Measurements from ENCODE around the gene FADS3. TPM values are rescaled to one million over a fixed set of nuclear protein-coding genes. Genes with fewer than 3 reads are reported as not detected.

The FADS3 gene
- total and polyA plus RNA-seq, 2 of the 13 experiments (the other 11 are each of a cell fraction or from before 2014, with no cell fraction given): 13.4 to 23.2 TPM

- Histone ChIP-seq H3K4me3 (replicated peaks in 1 of 3; ENCODE audit: insufficient read depth in 1 of 3, low read depth in 2 of 3, low read length in 3 of 3) (no peak overlapping the region), H3K36me3 (replicated peaks in 1 of 2; ENCODE audit: control insufficient read depth in 1 of 2, insufficient read depth in 2 of 2, low read length in 2 of 2) (peaks cover 3 to 49% of the 10 kb centered on the region in 2 experiments), H3K27ac (ENCODE audit: extremely low read length, insufficient read depth, low read length) (no peak overlapping the region), H3K27me3 (ENCODE audit: control insufficient read depth in 1 of 2, insufficient read depth in 2 of 2, low read length in 2 of 2) (no peaks in the 10 kb centered on the region), H3K79me2 (ENCODE audit: insufficient read depth, low read length) (no peaks in the 10 kb centered on the region), H3K4me2 (ENCODE audit: low read depth, low read length) (no peak overlapping the region), H2AFZ (ENCODE audit: low read length) (no peak overlapping the region), H3K4me1 (ENCODE audit: insufficient read depth, low read length) (peaks cover 11% of the 10 kb centered on the region; the same call in 1 of the 2 replicates), H3K9ac (ENCODE audit: insufficient read depth, low read depth, low read length) (no peak overlapping the region), H3K9me3 (ENCODE audit: low read length) (no peaks in the 10 kb centered on the region), H4K20me1 (ENCODE audit: insufficient read depth, low read length) (no peaks in the 10 kb centered on the region)
- DNase-seq (ENCODE audit: low spot score) (no peak), ATAC-seq (no peak), FAIRE-seq (no peak)
- ChIA-PET CTCF (ENCODE audit: low intra/inter-chr PET ratio, low total read pairs) (no interaction called here), POLR2A (no interaction called here)
- no TSS peak for BruUV-seq (replicated peaks)
- intact Hi-C loops (cut with micrococcal nuclease; ENCODE audit: unreplicated experiment) (no loop called here), in situ Hi-C loops (cut with HindIII; ENCODE audit: extremely low pct_ligation_motif_present, low pct_unique_long_range_greater_than_20kb) (no loop called here)
- WGBS (ENCODE audit: low lambda C conversion rate): 97% methylated on average over 5 of the region's 7 CpGs
- no peak for TF ChIP-seq ZC3H13 (CRISPR knock-in tag; IDR thresholded peaks at IDR 0.05)
- no peak for TF ChIP-seq SMC3 (IDR thresholded peaks at IDR 0.05; ENCODE audit: low read length)
- TF ChIP-seq IKZF5 (CRISPR knock-in tag; IDR thresholded peaks at IDR 0.05): no peak
- no peak for TF ChIP-seq ATRX (CRISPR knock-in tag; IDR thresholded peaks at IDR 0.05; ENCODE audit: borderline replicate concordance)
- TF ChIP-seq MATR3 (CRISPR knock-in tag; IDR thresholded peaks at IDR 0.05): no peak
- TF ChIP-seq MYC (CRISPR knock-in tag; IDR thresholded peaks at IDR 0.05; ENCODE audit: borderline replicate concordance): no peak
- TF ChIP-seq, protein P1, sequence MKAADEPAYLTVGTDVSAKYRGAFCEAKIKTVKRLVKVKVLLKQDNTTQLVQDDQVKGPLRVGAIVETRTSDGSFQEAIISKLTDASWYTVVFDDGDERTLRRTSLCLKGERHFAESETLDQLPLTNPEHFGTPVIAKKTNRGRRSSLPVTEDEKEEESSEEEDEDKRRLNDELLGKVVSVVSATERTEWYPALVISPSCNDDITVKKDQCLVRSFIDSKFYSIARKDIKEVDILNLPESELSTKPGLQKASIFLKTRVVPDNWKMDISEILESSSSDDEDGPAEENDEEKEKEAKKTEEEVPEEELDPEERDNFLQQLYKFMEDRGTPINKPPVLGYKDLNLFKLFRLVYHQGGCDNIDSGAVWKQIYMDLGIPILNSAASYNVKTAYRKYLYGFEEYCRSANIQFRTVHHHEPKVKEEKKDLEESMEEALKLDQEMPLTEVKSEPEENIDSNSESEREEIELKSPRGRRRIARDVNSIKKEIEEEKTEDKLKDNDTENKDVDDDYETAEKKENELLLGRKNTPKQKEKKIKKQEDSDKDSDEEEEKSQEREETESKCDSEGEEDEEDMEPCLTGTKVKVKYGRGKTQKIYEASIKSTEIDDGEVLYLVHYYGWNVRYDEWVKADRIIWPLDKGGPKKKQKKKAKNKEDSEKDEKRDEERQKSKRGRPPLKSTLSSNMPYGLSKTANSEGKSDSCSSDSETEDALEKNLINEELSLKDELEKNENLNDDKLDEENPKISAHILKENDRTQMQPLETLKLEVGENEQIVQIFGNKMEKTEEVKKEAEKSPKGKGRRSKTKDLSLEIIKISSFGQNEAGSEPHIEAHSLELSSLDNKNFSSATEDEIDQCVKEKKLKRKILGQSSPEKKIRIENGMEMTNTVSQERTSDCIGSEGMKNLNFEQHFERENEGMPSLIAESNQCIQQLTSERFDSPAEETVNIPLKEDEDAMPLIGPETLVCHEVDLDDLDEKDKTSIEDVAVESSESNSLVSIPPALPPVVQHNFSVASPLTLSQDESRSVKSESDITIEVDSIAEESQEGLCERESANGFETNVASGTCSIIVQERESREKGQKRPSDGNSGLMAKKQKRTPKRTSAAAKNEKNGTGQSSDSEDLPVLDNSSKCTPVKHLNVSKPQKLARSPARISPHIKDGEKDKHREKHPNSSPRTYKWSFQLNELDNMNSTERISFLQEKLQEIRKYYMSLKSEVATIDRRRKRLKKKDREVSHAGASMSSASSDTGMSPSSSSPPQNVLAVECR (CRISPR knock-in tag; IDR thresholded peaks at IDR 0.05; ENCODE audit: borderline replicate concordance): no peak
- TF ChIP-seq NCOA5 (CRISPR knock-in tag; IDR thresholded peaks at IDR 0.05): no peak
- TF ChIP-seq ZNF30 (CRISPR knock-in tag; IDR thresholded peaks at IDR 0.05): no peak
- no peak for TF ChIP-seq ARNTL (CRISPR knock-in tag; IDR thresholded peaks at IDR 0.05)
- no peak for TF ChIP-seq SP140L (CRISPR knock-in tag; IDR thresholded peaks at IDR 0.05; ENCODE audit: borderline replicate concordance)
- no peak for TF ChIP-seq MLX (CRISPR knock-in tag; IDR thresholded peaks at IDR 0.05)
- no peak for TF ChIP-seq ZKSCAN1 (IDR thresholded peaks at IDR 0.05; ENCODE audit: low read length)
- no peak for TF ChIP-seq YEATS4 (CRISPR knock-in tag; IDR thresholded peaks at IDR 0.05; ENCODE audit: borderline replicate concordance)
- TF ChIP-seq FOXC1 (CRISPR knock-in tag; IDR thresholded peaks at IDR 0.05; ENCODE audit: borderline replicate concordance): no peak
- no peak for TF ChIP-seq ATF7-NPFF (CRISPR knock-in tag; IDR thresholded peaks at IDR 0.05; ENCODE audit: low read depth)
- TF ChIP-seq PPARG (CRISPR knock-in tag; conservative IDR thresholded peaks at IDR 0.05): no peak
These were observed 48.9 kb downstream of the FADS3 start for GRCh38 chr11:61842528-61842820.
